H1 (cell line): ENCODE measurements around the gene MYRIP. TPM values are rescaled to one million over a fixed set of nuclear protein-coding genes. Genes with fewer than 3 reads are reported as not detected.

Source experiments
- CTCF ChIA-PET: fragments of 300-600 bp; sonication (Branson Sonifier 250); formaldehyde crosslinking; loops from one replicate; lab custom pipeline; 2021; ENCODE audit not compliant: partially characterized antibody; lab: Charles Lee
- POLR2A ChIA-PET: fragments of 300-600 bp; sonication (Branson Sonifier 250); formaldehyde crosslinking; loops from one replicate; lab custom pipeline; 2021; ENCODE audit warnings: inconsistent platforms; ENCODE audit not compliant: partially characterized antibody; lab: Charles Lee
- DNase-seq, 2 experiments: peaks; one replicate each; pipeline versions ENCODE4 v3.0.0 to v3.0.0-alpha.2; 2010 to 2022; ENCODE audit warnings: low spot score in 2 of 2, low read depth in 1 of 2, mixed read lengths in 1 of 2
- FAIRE-seq: peaks from 2 replicates; lab custom pipeline; 2011; peaks lifted over from hg19 to GRCh38; lab: Jason Lieb, UNC
- H2AFZ ChIP-seq: 2 replicates; pipeline ENCODE4 v1.8.1; 2012; ENCODE audit warnings: low read length, inconsistent platforms
- H2AK5ac ChIP-seq: 2 replicates; pipeline ENCODE4 v1.6.1; 2013; ENCODE audit warnings: low read depth, low read length
- H2BK120ac ChIP-seq: replicated peaks from 2 replicates; pipeline ENCODE3; 2013; ENCODE audit warnings: low read depth, low read length, inconsistent platforms
- H2BK12ac ChIP-seq: 2 replicates; pipeline ENCODE4 v1.6.1; 2013; ENCODE audit warnings: low read depth, low read length
- H2BK15ac ChIP-seq: 2 replicates; pipeline ENCODE4 v1.6.1; 2013; ENCODE audit warnings: low read length
- H2BK20ac ChIP-seq: 2 replicates; pipeline ENCODE4 v1.6.1; 2013; ENCODE audit warnings: low read length
- H2BK5ac ChIP-seq: 2 replicates; pipeline ENCODE4 v1.6.1; 2013; ENCODE audit warnings: low read depth, low read length
- H3K14ac ChIP-seq: 2 replicates; pipeline ENCODE4 v1.6.1; 2013; ENCODE audit warnings: inconsistent platforms; ENCODE audit not compliant: insufficient read length
- H3K18ac ChIP-seq: 2 replicates; pipeline ENCODE4 v1.6.1; 2013; ENCODE audit warnings: low read length; ENCODE audit errors: extremely low read depth
- H3K23ac ChIP-seq: 2 replicates; pipeline ENCODE4 v1.6.1; 2013; ENCODE audit warnings: inconsistent platforms; ENCODE audit not compliant: insufficient read length
- H3K23me2 ChIP-seq: 2 replicates; pipeline ENCODE4 v1.6.1; 2013; ENCODE audit warnings: low read depth, low read length
- H3K27ac ChIP-seq: 2 replicates; pipeline ENCODE4 v1.6.1; 2011; ENCODE audit warnings: low read depth, low read length, inconsistent platforms
- H3K27me3 ChIP-seq, 4 experiments: replicated peaks in 1 of 4; 1 replicate in 1 of 4; 2 replicates in 3 of 4; pipeline versions ENCODE4 v1.6.1 to v1.8.1; 2011 to 2013; ENCODE audit warnings: low read length in 3 of 4, mild to moderate bottlenecking in 3 of 4, inconsistent platforms in 2 of 4, mixed read lengths in 2 of 4, moderate library complexity in 1 of 4; ENCODE audit not compliant: control insufficient read depth in 3 of 4, insufficient read depth in 3 of 4; ENCODE audit errors: extremely low read depth in 1 of 4
- H3K36me3 ChIP-seq, 4 experiments: 2 replicates each; pipeline versions ENCODE4 v1.6.1 to v1.8.1; 2011 to 2013; ENCODE audit warnings: mild to moderate bottlenecking in 4 of 4, low read length in 3 of 4, moderate library complexity in 2 of 4, control low read depth in 1 of 4, inconsistent platforms in 1 of 4; ENCODE audit not compliant: insufficient read depth in 4 of 4, control insufficient read depth in 2 of 4
- H3K4ac ChIP-seq: replicated peaks from 2 replicates; pipeline ENCODE3; 2013; ENCODE audit warnings: low read length, low read depth, mixed read lengths, inconsistent platforms; ENCODE audit not compliant: insufficient read length
- H3K4me1 ChIP-seq, 4 experiments: replicated peaks in 1 of 4; 1 replicate in 1 of 4; 2 replicates in 3 of 4; pipeline versions ENCODE4 v1.6.1 to v1.8.1; 2011 to 2013; ENCODE audit warnings: low read length in 3 of 4, inconsistent platforms in 2 of 4, mixed read lengths in 1 of 4; ENCODE audit not compliant: insufficient read depth in 4 of 4, control insufficient read depth in 3 of 4
- H3K4me2 ChIP-seq, 2 experiments: 2 replicates each; pipeline versions ENCODE4 v1.6.1 to v1.8.1; 2011 to 2013; ENCODE audit warnings: low read depth in 2 of 2, low read length in 2 of 2, control low read depth in 1 of 2, inconsistent platforms in 1 of 2, mild to moderate bottlenecking in 1 of 2; ENCODE audit not compliant: insufficient read depth in 1 of 2
- H3K4me3 ChIP-seq, 4 experiments: fragments of 200-600, 300-600 bp in 1 of 4; sonication (generic), shearing (Covaris generic), sonication (Bioruptor Twin) in 1 of 4; 2 replicates each; pipeline versions ENCODE4 v1.5.1 to v1.8.1; 2011 to 2016; ENCODE audit warnings: low read length in 4 of 4, low read depth in 3 of 4, control low read depth in 2 of 4, inconsistent platforms in 2 of 4, mild to moderate bottlenecking in 2 of 4, mixed read lengths in 1 of 4, moderate library complexity in 1 of 4; ENCODE audit not compliant: insufficient read depth in 2 of 4; ENCODE audit errors: extremely low read depth in 1 of 4
- H3K56ac ChIP-seq: replicated peaks from 2 replicates; pipeline ENCODE3; 2013; ENCODE audit warnings: low read depth, mild to moderate bottlenecking, mixed read lengths, low read length, inconsistent platforms; ENCODE audit not compliant: insufficient read length
- H3K79me1 ChIP-seq: 2 replicates; pipeline ENCODE4 v1.6.1; 2013; ENCODE audit warnings: low read depth, low read length, control low read depth
- H3K79me2 ChIP-seq, 2 experiments: 2 replicates each; pipeline versions ENCODE4 v1.6.1 to v1.8.1; 2012 to 2013; ENCODE audit warnings: low read length in 2 of 2, mild to moderate bottlenecking in 2 of 2, inconsistent platforms in 1 of 2; ENCODE audit not compliant: insufficient read depth in 2 of 2, control insufficient read depth in 1 of 2
- H3K9ac ChIP-seq, 4 experiments: replicated peaks in 1 of 4; 1 replicate in 1 of 4; 2 replicates in 3 of 4; pipeline versions ENCODE4 v1.6.1 to v1.8.1; 2011 to 2013; ENCODE audit warnings: low read depth in 3 of 4, low read length in 3 of 4, control low read depth in 2 of 4, mild to moderate bottlenecking in 2 of 4, moderate library complexity in 2 of 4, inconsistent platforms in 1 of 4; ENCODE audit errors: extremely low read depth in 1 of 4
- H3K9me3 ChIP-seq, 2 experiments: 2 replicates each; pipeline versions ENCODE4 v1.6.1 to v1.8.1; 2012 to 2013; ENCODE audit warnings: mild to moderate bottlenecking in 2 of 2, moderate library complexity in 2 of 2, control low read depth in 1 of 2, inconsistent platforms in 1 of 2, low read depth in 1 of 2, low read length in 1 of 2, mixed read lengths in 1 of 2; ENCODE audit not compliant: insufficient read depth in 2 of 2
- H4K20me1 ChIP-seq, 2 experiments: replicated peaks in 1 of 2; 2 replicates each; pipeline versions ENCODE3 to v1.8.1; 2011 to 2013; ENCODE audit warnings: inconsistent platforms in 2 of 2, low read length in 2 of 2, mild to moderate bottlenecking in 1 of 2; ENCODE audit not compliant: insufficient read depth in 2 of 2, control insufficient read depth in 1 of 2
- H4K5ac ChIP-seq: 2 replicates; pipeline ENCODE4 v1.6.1; 2013; ENCODE audit warnings: low read length, low read depth, mixed read lengths, inconsistent platforms; ENCODE audit not compliant: insufficient read length
- H4K8ac ChIP-seq: 2 replicates; pipeline ENCODE4 v1.8.0; 2013; ENCODE audit warnings: mild to moderate bottlenecking, moderate library complexity, low read length, inconsistent platforms; ENCODE audit not compliant: insufficient read depth; ENCODE audit errors: extremely low read depth
- H4K91ac ChIP-seq: replicated peaks from 2 replicates; pipeline ENCODE3; 2013; ENCODE audit warnings: low read length, mixed read lengths, inconsistent platforms; ENCODE audit not compliant: insufficient read length
- GABPA ChIP-seq: IDR thresholded peaks from 2 replicates; pipeline ENCODE4 v1.6.1; 2011; ENCODE audit warnings: mild to moderate bottlenecking, low read length, moderate library complexity, borderline replicate concordance; ENCODE audit not compliant: insufficient read depth
- MAFK ChIP-seq: IDR thresholded peaks from 2 replicates; pipeline ENCODE4 v1.6.1; 2012; ENCODE audit warnings: low read depth, mild to moderate bottlenecking, improper control_type of control experiment, low read length
- WGBS, 2 experiments: shearing (Covaris generic) in 1 of 2; methylation state at CpG; one replicate each; pipeline versions ENCODE4 v1.1.6 to v1.1.7; 2013 to 2015; ENCODE audit warnings: low lambda C conversion rate in 2 of 2, mixed read lengths in 2 of 2, inconsistent platforms in 1 of 2, low coverage in 1 of 2, missing lambda C conversion rate in 1 of 2; ENCODE audit not compliant: insufficient replicate concordance in 2 of 2, insufficient coverage in 1 of 2, insufficient read length in 1 of 2; ENCODE audit errors: extremely low coverage in 1 of 2, missing lambda C conversion rate in 1 of 2; 5-methylcytosine and 5-hydroxymethylcytosine counted together
- polyA plus RNA-seq, 7 experiments: library from polyadenylated mRNA; depleted of rRNA in 3 of 7; stranded (reverse) in 5 of 7; unstranded in 2 of 7; fragments of >200 nt in 5 of 7; fragments of 200-250 nt in 2 of 7; gene quantifications; 1 replicate in 5 of 7; 2 replicates in 1 of 7; 4 replicates in 1 of 7; pipeline versions ENCODE4 v1.2.1 to v1.2.3, GENCODE V29; 2011 to 2013; ENCODE audit warnings: missing spikeins in 2 of 7, mixed read lengths in 2 of 7
- total RNA-seq: library from RNA; stranded (reverse); fragmentation: NEBNext Ultra II Directional; extraction: Animal tissue kit (Norgen Biotek cat#: 25700); gene quantifications from 2 replicates; pipeline ENCODE4 v1.2.1, GENCODE V29; 2021

MYRIP gene
- total and polyA plus RNA-seq, 2 of the 8 experiments (the other 6 are each of a cell fraction or from before 2014, with no cell fraction given) = 0.54 to 4.3 TPM

GRCh38 chr3:39900462-39901002 is 91.1 kb downstream of the MYRIP start:
- H4K5ac ChIP-seq = no peak overlapping the region
- H3K56ac ChIP-seq = no peak overlapping the region
- H3K9me3 ChIP-seq = no peaks in the 10 kb centered on the region
- H3K79me1 ChIP-seq = no peaks in the 10 kb centered on the region
- ChIA-PET POLR2A (no interaction called here), CTCF (no interaction called here)
- 87% methylated on average over 4 of the region's 4 CpGs; no CpG with 5 or more reads in 1 of the 2 experiments for WGBS, 2 experiments
- H3K27ac ChIP-seq = no peak overlapping the region
- no peak overlapping the region for H4K8ac ChIP-seq
- no peak overlapping the region for H2AFZ ChIP-seq
- no peaks in the 10 kb centered on the region for H3K23me2 ChIP-seq
- no peak overlapping the region for H3K14ac ChIP-seq
- no peaks in the 10 kb centered on the region for H3K4me1 ChIP-seq
- DNase-seq = no peak
- H3K9ac ChIP-seq = no peak overlapping the region
- H3K27me3 ChIP-seq = no peaks in the 10 kb centered on the region
- no peak overlapping the region for H3K18ac ChIP-seq
- no peak overlapping the region for H3K23ac ChIP-seq
- no peak overlapping the region for H2BK12ac ChIP-seq
- H3K36me3 ChIP-seq = no peaks in the 10 kb centered on the region
- H4K20me1 ChIP-seq = no peaks in the 10 kb centered on the region
- TF ChIP-seq MAFK = no peak
- no peak for TF ChIP-seq GABPA
- H2AK5ac ChIP-seq = no peak overlapping the region
- H3K4me3 ChIP-seq = no peak overlapping the region
- H3K4ac ChIP-seq = no peak overlapping the region
- no peak overlapping the region for H4K91ac ChIP-seq
- H3K4me2 ChIP-seq = no peak overlapping the region
- no peak for FAIRE-seq
- H2BK15ac ChIP-seq = no peak overlapping the region
- no peaks in the 10 kb centered on the region for H3K79me2 ChIP-seq
- no peak overlapping the region for H2BK120ac ChIP-seq
- H2BK5ac ChIP-seq = no peak overlapping the region
- H2BK20ac ChIP-seq = no peak overlapping the region
